Epithelial cell of proximal tubule (primary cell): ENCODE data around the gene UBE2G1. TPM values are rescaled to one million over a fixed set of nuclear protein-coding genes. Genes with fewer than 3 reads are reported as not detected.

ENCODE experiments used
- DNase-seq: peaks from one replicate; pipeline ENCODE4 v3.0.0-alpha.2; 2011; ENCODE audit warnings: low read depth
- H3K4me3 ChIP-seq: 2 replicates; pipeline ENCODE4 v1.5.1; 2011; ENCODE audit warnings: low read depth, mild to moderate bottlenecking, low read length
- CTCF ChIP-seq: conservative IDR thresholded peaks from 2 replicates; pipeline ENCODE4 v1.5.1; 2012; ENCODE audit warnings: low read depth, mild to moderate bottlenecking, low read length
- total RNA-seq: library from RNA; depleted of rRNA; stranded (reverse); fragments of >200 nt; gene quantifications from 2 replicates; pipeline ENCODE4 v1.2.3, GENCODE V29; 2015

Gene UBE2G1
- total RNA-seq, 1 donor from 2014 or later = 65.4 TPM

- DNase-seq = no peak
- no peak for TF ChIP-seq CTCF
- H3K4me3 ChIP-seq = no peak overlapping the region
Observed at GRCh38 chr17:4235372-4236279, 130.8 kb downstream of the UBE2G1 start.

GRCh38 chr17:4234401-4234800 lies 132.1 kb downstream of the UBE2G1 start:
- no peak for TF ChIP-seq CTCF
- DNase-seq = no peak
- H3K4me3 ChIP-seq = no peak overlapping the region

- TF ChIP-seq CTCF = no peak
- no peak overlapping the region for H3K4me3 ChIP-seq
- DNase-seq = no peak
Observed at GRCh38 chr17:4233668-4234258, 132.7 kb downstream of the UBE2G1 start.

- TF ChIP-seq CTCF = no peak
- no peak overlapping the region for H3K4me3 ChIP-seq
- no peak for DNase-seq
Observed at GRCh38 chr17:4232168-4232813, 134.2 kb downstream of the UBE2G1 start.

GRCh38 chr17:4229627-4230541 lies 136.6 kb downstream of the UBE2G1 start:
- peak overlapping the region; percentile 9 for H3K4me3 ChIP-seq
- peak; percentile 84 for DNase-seq
- no peak for TF ChIP-seq CTCF

- no peak for DNase-seq
- no peak for TF ChIP-seq CTCF
- H3K4me3 ChIP-seq = no peak overlapping the region
Observed at GRCh38 chr17:4221899-4222659, 144.4 kb downstream of the UBE2G1 start.
